Activated CD4-positive, alpha-beta memory T cell treated with anti-CD3 and anti-CD28 coated beads, Interleukin-2, amount 10 ng/mL, durations not matched to agents 7 days and 5 days (primary cell): ENCODE measurements around the gene SMYD3. TPM values are rescaled to one million over a fixed set of nuclear protein-coding genes. Genes with fewer than 3 reads are reported as not detected.

Experiments used
- CTCF ChIA-PET: fragments of 350-600 bp; sonication (Branson Sonifier 250); formaldehyde crosslinking; loops from one replicate; lab custom pipeline; 2021; ENCODE audit warnings: antibody characterized with exemption, inconsistent platforms; lab: Charles Lee
- POLR2A ChIA-PET: fragments of 350-600 bp; sonication (Branson Sonifier 250); formaldehyde crosslinking; loops from one replicate; lab custom pipeline; 2021; ENCODE audit warnings: antibody characterized with exemption; lab: Charles Lee
- DNase-seq: peaks from one replicate; pipeline ENCODE4 v3.0.0-alpha.2; 2020
- H3K27ac Mint-ChIP-seq: one replicate; pipeline ENCODE4 v1.8.0; 2021; ENCODE audit warnings: mild to moderate bottlenecking, mixed read lengths
- H3K27me3 Mint-ChIP-seq: one replicate; pipeline ENCODE4 v1.8.0; 2021; ENCODE audit warnings: mixed read lengths
- H3K36me3 Mint-ChIP-seq: one replicate; pipeline ENCODE4 v1.8.0; 2021; ENCODE audit warnings: low read depth, mixed read lengths
- H3K4me1 Mint-ChIP-seq: one replicate; pipeline ENCODE4 v1.8.0; 2021; ENCODE audit warnings: mixed read lengths
- H3K4me3 Mint-ChIP-seq: one replicate; pipeline ENCODE4 v1.8.0; 2021; ENCODE audit warnings: mild to moderate bottlenecking, mixed read lengths
- H3K9me3 Mint-ChIP-seq: one replicate; pipeline ENCODE4 v1.8.0; 2021; ENCODE audit warnings: mixed read lengths
- total RNA-seq, 2 experiments: library from RNA; stranded (reverse); gene quantifications; one replicate each; pipeline ENCODE4 v1.2.3, GENCODE V29; 2021

The SMYD3 gene
- total RNA-seq, 2 experiments from 2014 or later = 15.5 to 18.7 TPM

GRCh38 chr1:245995474-245995873 is 511.6 kb downstream of the SMYD3 start:
- Mint-ChIP-seq H3K27me3 (no peaks in the 10 kb centered on the region), H3K4me3 (no peak overlapping the region), H3K4me1 (peaks cover 1% of the 10 kb centered on the region), H3K27ac (no peak overlapping the region), H3K9me3 (no peaks in the 10 kb centered on the region), H3K36me3 (no peaks in the 10 kb centered on the region)
- ChIA-PET POLR2A (no interaction called here), CTCF (interaction anchor here (0.6 kb wide), 1 partner anchor 842 kb away, joined by 3 read pairs; no protein-coding TSS in a partner anchor)
- no peak for DNase-seq

GRCh38 chr1:245991266-245991665 is 515.8 kb downstream of the SMYD3 start:
- H3K4me1 Mint-ChIP-seq = peaks cover 3% of the 10 kb centered on the region
- H3K27ac Mint-ChIP-seq = no peak overlapping the region
- DNase-seq = no peak
- no peak overlapping the region for H3K4me3 Mint-ChIP-seq
- no peaks in the 10 kb centered on the region for H3K36me3 Mint-ChIP-seq
- ChIA-PET CTCF (no interaction called here), POLR2A (no interaction called here)
- H3K9me3 Mint-ChIP-seq = no peaks in the 10 kb centered on the region
- no peaks in the 10 kb centered on the region for H3K27me3 Mint-ChIP-seq

- peaks cover 3% of the 10 kb centered on the region for H3K4me1 Mint-ChIP-seq
- ChIA-PET CTCF (interaction anchor here (0.9 kb wide), 1 partner anchor 26 kb away, joined by 3 read pairs; no protein-coding TSS in a partner anchor), POLR2A (no interaction called here)
- no peaks in the 10 kb centered on the region for H3K27me3 Mint-ChIP-seq
- H3K9me3 Mint-ChIP-seq = no peaks in the 10 kb centered on the region
- no peak overlapping the region for H3K27ac Mint-ChIP-seq
- no peak for DNase-seq
- no peak overlapping the region for H3K4me3 Mint-ChIP-seq
- no peaks in the 10 kb centered on the region for H3K36me3 Mint-ChIP-seq
These were observed 516.6 kb downstream of the SMYD3 start for GRCh38 chr1:245990315-245991022.

GRCh38 chr1:245988393-245989078 is 518.5 kb downstream of the SMYD3 start:
- POLR2A ChIA-PET = no interaction called here
- Mint-ChIP-seq H3K36me3 (no peaks in the 10 kb centered on the region), H3K4me1 (peaks cover 11% of the 10 kb centered on the region), H3K27ac (no peak overlapping the region), H3K27me3 (no peaks in the 10 kb centered on the region), H3K9me3 (no peaks in the 10 kb centered on the region), H3K4me3 (no peak overlapping the region)
- no peak for DNase-seq
- CTCF ChIA-PET = no interaction called here

- no peak overlapping the region for H3K27ac Mint-ChIP-seq
- no peaks in the 10 kb centered on the region for H3K9me3 Mint-ChIP-seq
- H3K4me1 Mint-ChIP-seq = peaks cover 11% of the 10 kb centered on the region
- no peaks in the 10 kb centered on the region for H3K27me3 Mint-ChIP-seq
- no peaks in the 10 kb centered on the region for H3K36me3 Mint-ChIP-seq
- no peak overlapping the region for H3K4me3 Mint-ChIP-seq
- no peak for DNase-seq
- POLR2A ChIA-PET = no interaction called here
- CTCF ChIA-PET = no interaction called here
These were observed 519.1 kb downstream of the SMYD3 start for GRCh38 chr1:245987997-245988392.

GRCh38 chr1:245987577-245987976 is 519.5 kb downstream of the SMYD3 start:
- H3K27ac Mint-ChIP-seq = no peak overlapping the region
- peaks cover 11% of the 10 kb centered on the region for H3K4me1 Mint-ChIP-seq
- no peaks in the 10 kb centered on the region for H3K27me3 Mint-ChIP-seq
- no peaks in the 10 kb centered on the region for H3K9me3 Mint-ChIP-seq
- POLR2A ChIA-PET = no interaction called here
- no peak overlapping the region for H3K4me3 Mint-ChIP-seq
- no peak for DNase-seq
- CTCF ChIA-PET = no interaction called here
- H3K36me3 Mint-ChIP-seq = no peaks in the 10 kb centered on the region

GRCh38 chr1:245987219-245987545 is 519.9 kb downstream of the SMYD3 start:
- Mint-ChIP-seq H3K4me3 (no peak overlapping the region), H3K36me3 (no peaks in the 10 kb centered on the region), H3K27ac (no peak overlapping the region), H3K9me3 (no peaks in the 10 kb centered on the region), H3K4me1 (peaks cover 11% of the 10 kb centered on the region), H3K27me3 (no peaks in the 10 kb centered on the region)
- CTCF ChIA-PET = interaction anchor here (1.2 to 1.3 kb wide), 2 partner anchors 16 to 99 kb away, joined by 3 read pairs; no protein-coding TSS in a partner anchor
- no peak for DNase-seq
- POLR2A ChIA-PET = no interaction called here

- CTCF ChIA-PET = interaction anchor here (1.2 to 1.3 kb wide), 2 partner anchors 17 to 98 kb away, joined by 3 read pairs; no protein-coding TSS in a partner anchor
- DNase-seq = no peak
- H3K9me3 Mint-ChIP-seq = no peaks in the 10 kb centered on the region
- no peaks in the 10 kb centered on the region for H3K27me3 Mint-ChIP-seq
- POLR2A ChIA-PET = no interaction called here
- peaks cover 11% of the 10 kb centered on the region for H3K4me1 Mint-ChIP-seq
- H3K27ac Mint-ChIP-seq = no peak overlapping the region
- no peak overlapping the region for H3K4me3 Mint-ChIP-seq
- no peaks in the 10 kb centered on the region for H3K36me3 Mint-ChIP-seq
These were observed 520.5 kb downstream of the SMYD3 start for GRCh38 chr1:245986404-245987218.

- H3K9me3 Mint-ChIP-seq = no peaks in the 10 kb centered on the region
- H3K27me3 Mint-ChIP-seq = no peaks in the 10 kb centered on the region
- DNase-seq = no peak
- H3K27ac Mint-ChIP-seq = no peak overlapping the region
- no peak overlapping the region for H3K4me3 Mint-ChIP-seq
- no peaks in the 10 kb centered on the region for H3K36me3 Mint-ChIP-seq
- ChIA-PET POLR2A (interaction anchor here (0.7 kb wide), 1 partner anchor 13 kb away, joined by 3 read pairs; no protein-coding TSS in a partner anchor), CTCF (no interaction called here)
- H3K4me1 Mint-ChIP-seq = peaks cover 8% of the 10 kb centered on the region
These were observed 522.5 kb downstream of the SMYD3 start for GRCh38 chr1:245984390-245985155.

- H3K4me3 Mint-ChIP-seq = no peak overlapping the region
- H3K4me1 Mint-ChIP-seq = peaks cover 8% of the 10 kb centered on the region
- no peaks in the 10 kb centered on the region for H3K27me3 Mint-ChIP-seq
- no peak overlapping the region for H3K27ac Mint-ChIP-seq
- ChIA-PET CTCF (no interaction called here), POLR2A (no interaction called here)
- no peaks in the 10 kb centered on the region for H3K9me3 Mint-ChIP-seq
- H3K36me3 Mint-ChIP-seq = no peaks in the 10 kb centered on the region
- no peak for DNase-seq
These were observed 523.6 kb downstream of the SMYD3 start for GRCh38 chr1:245983294-245983967.

GRCh38 chr1:245979589-245979988 is 527.5 kb downstream of the SMYD3 start:
- H3K4me3 Mint-ChIP-seq = no peak overlapping the region
- CTCF ChIA-PET = no interaction called here
- H3K36me3 Mint-ChIP-seq = no peaks in the 10 kb centered on the region
- H3K4me1 Mint-ChIP-seq = peaks cover 3% of the 10 kb centered on the region
- no peaks in the 10 kb centered on the region for H3K27me3 Mint-ChIP-seq
- no peak overlapping the region for H3K27ac Mint-ChIP-seq
- H3K9me3 Mint-ChIP-seq = no peaks in the 10 kb centered on the region
- no peak for DNase-seq
- POLR2A ChIA-PET = no interaction called here

- Mint-ChIP-seq H3K27me3 (no peaks in the 10 kb centered on the region), H3K4me1 (no peaks in the 10 kb centered on the region), H3K4me3 (no peak overlapping the region), H3K27ac (no peak overlapping the region), H3K9me3 (no peaks in the 10 kb centered on the region), H3K36me3 (no peaks in the 10 kb centered on the region)
- ChIA-PET POLR2A (no interaction called here), CTCF (no interaction called here)
- no peak for DNase-seq
These were observed 528.2 kb downstream of the SMYD3 start for GRCh38 chr1:245978915-245979314.
